Stimulated activated CD4-positive, alpha-beta T cell treated with anti-CD3 and anti-CD28 coated beads, TNF-alpha, amount 100 ng/mL, for 4 hours (primary cell): Measurements from ENCODE around the gene PDRG1.
"Not testable (repeated sequence)": the region's sequence is repeated elsewhere in the genome, so short reads cannot be mapped to it uniquely, and the experiment has no call there.

Source experiments
- DNase-seq, 3 experiments: peaks; one replicate each; pipeline ENCODE4 v3.0.0-alpha.2; 2020; ENCODE audit warnings: low read depth in 3 of 3

The PDRG1 gene

GRCh38 chr20:31926493-31926892 lies 25.4 kb downstream of the PDRG1 start:
- no peak for DNase-seq

- DNase-seq, result no peak
These were observed 26.2 kb downstream of the PDRG1 start for GRCh38 chr20:31925631-31926030.

- no peak for DNase-seq
These were observed 27.3 kb downstream of the PDRG1 start for GRCh38 chr20:31924561-31924960.

DNA sequence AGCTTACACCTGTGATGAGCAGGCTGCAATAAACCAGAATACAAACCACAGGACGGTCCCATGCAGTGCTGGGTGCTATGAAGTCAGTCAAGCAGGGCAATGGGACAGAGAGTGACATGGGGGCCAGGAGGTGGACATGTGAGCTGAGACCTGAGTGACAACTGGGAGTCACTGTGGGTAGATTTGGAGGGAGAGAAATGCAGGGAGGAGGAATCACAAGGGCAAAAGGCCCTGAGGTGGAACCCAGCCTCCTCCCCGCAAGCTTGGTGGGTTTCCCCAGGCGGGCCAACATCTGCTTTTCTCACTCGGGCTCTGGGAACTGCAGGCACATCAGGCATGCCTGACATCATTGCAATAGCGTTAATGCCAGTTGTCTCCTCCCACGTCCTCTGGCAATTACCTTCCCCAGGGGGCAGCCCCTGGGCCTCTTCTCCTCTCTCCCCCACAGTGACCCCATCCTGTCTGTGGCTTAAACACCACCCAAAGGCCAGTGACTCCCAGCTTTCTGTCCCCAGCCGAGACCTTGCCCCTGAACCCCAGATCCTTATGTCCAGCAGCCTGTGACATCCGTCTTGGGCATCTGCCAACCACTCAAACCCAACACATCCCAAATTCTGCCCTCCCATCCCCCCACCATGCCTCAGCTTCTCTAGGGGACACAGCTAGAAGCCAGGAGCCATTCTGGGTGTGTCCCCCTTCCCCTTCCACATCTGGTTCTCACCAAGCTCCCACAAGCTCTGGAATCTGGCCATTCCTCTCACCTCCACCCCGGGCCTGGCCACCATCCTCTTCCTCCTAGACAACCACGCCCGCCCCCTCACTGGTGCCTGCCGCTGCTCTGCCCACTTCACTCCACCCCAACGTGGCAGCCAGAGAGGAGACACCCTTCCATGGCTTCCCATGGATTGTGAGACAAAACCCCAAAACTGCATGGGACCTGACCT lies 28.2 kb downstream of the PDRG1 start:
- no peak for DNase-seq

GRCh38 chr20:31922588-31922987 lies 29.3 kb downstream of the PDRG1 start:
- no peak for DNase-seq

GRCh38 chr20:31922181-31922580 lies 29.7 kb downstream of the PDRG1 start:
- no peak for DNase-seq

GRCh38 chr20:31921480-31921879 lies 30.4 kb downstream of the PDRG1 start:
- not testable (repeated sequence) for DNase-seq

GRCh38 chr20:31920275-31920855 lies 31.5 kb downstream of the PDRG1 start:
- no peak for DNase-seq

DNA sequence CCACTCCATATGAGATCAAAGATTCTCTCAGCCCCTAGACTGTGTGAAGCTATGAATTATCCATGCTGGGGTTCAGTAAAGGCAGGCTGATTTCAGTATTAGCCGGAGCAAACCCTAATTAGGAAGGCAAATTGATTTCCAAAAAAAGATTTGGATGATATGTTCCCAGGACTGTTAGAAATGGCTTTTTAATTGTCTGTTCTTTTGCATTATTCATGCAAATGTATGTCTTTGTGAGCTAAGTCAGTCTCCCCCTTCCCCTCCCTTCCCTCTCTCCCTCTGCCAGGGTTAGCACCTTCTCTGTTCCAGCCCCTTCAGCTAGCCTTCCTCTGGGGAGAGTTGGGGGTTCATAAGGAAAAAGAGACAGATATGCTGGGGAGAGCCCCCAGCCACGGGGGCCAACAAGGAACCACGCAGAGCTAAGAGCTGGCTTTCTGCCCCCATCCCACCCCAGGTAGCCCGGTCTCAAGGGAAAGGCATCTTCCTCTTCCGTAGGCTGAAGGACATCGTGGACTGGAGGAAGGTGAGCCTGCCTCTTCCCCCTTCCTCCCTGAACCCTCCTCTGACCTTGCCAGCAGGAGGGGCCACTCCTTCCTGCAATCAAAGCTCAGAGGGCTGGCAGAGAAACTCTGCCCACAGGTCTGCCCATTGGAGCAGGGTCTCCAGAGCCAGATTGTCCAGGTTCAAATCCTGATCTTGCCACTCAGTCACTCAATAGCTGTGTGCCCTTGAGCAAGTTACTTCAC lies 32.3 kb downstream of the PDRG1 start:
- DNase-seq, result no peak

DNA sequence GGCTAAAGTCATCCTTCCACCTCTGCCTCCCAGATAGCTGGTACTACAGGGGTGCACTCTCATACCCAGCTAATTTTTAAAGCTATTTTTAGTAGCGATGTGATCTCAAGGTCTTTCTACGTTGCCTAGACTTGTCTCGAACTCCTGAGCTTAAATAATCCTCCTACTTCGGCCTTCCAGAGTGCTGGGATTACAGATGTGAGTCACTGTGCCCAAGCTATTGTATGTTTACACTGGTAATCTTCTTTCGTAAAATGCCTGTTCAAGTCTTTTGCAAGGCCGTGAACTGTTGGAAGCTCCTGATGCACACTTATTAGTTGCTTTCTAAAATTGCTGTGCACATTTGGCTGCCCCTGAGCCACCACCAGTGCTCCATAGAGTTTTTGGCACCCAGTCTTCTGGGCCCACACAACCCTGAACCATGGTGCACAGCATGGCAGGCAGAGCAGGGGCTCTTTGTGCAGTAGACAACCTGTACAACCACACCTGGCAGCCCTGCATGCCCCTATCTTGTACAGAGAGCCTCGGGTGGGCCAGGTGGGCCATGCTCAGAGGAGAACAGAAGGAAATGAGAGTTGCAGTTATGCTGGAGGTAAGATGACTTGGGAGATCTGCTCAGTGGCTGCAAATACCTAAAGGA lies 33.3 kb downstream of the PDRG1 start:
- no peak for DNase-seq

GRCh38 chr20:31917962-31918412 lies 33.9 kb downstream of the PDRG1 start:
- DNase-seq, result not testable (repeated sequence)

- DNase-seq, result no peak
These were observed 35.1 kb downstream of the PDRG1 start for GRCh38 chr20:31916708-31917107.

DNA sequence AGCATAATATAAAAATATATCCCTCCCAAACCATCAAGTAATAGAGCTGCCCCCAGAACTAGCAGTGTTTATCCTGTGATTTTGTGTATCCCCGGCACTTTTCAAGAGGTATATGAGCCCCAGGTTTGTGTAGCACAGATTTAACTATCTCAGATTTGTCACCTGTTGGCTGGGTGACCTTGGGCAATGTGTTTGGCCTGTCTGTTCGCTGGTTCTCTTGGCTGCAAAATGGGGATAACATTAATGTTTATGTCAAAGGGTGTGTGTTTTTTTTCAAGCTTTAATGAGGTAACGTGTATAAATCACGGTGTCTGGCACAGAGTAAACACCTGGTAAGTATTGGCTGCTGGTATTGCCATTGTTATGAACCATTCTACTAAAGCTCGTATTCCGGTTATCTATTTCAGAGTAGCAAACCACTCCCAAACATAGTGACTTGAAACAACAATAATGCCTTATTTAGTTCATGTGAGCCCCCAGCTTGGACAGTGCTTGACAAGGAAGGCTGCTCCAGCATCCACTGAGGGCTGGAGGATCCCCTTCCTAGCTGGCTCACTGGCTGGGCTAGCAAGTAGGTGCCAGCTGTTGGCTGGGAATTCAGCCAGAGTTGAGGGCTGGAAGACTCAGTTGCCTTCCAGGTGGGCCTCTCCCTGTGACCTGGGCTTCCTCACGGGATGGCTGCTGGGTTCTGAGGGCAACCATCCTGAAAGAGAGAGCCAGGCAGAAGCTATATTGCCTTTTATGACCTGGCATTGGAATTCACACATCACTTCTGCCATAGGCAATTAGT lies 36.2 kb downstream of the PDRG1 start:
- no peak for DNase-seq

DNA sequence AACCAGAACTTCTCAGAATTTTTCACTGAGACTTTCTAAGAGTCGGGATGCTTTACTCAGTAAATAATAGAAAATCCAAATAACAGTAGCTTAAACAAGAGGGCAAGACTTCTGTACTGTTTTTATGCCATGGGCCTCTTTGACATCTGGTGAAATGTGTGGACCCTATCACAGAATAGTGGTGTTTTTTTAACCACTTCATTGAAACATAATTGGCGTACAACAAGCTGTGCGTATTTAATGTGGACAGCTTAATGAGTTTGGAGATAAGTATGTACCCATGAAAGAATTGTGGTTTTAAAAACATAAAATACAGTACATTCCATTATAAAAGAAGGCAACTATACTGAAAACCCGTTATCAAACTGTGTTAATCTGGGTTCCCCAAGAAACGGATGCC lies 37.7 kb downstream of the PDRG1 start:
- DNase-seq, result no peak

GRCh38 chr20:31913431-31914157 lies 38.3 kb downstream of the PDRG1 start:
- no peak for DNase-seq

GRCh38 chr20:31910071-31910803 lies 41.6 kb downstream of the PDRG1 start:
- no peak for DNase-seq

DNA sequence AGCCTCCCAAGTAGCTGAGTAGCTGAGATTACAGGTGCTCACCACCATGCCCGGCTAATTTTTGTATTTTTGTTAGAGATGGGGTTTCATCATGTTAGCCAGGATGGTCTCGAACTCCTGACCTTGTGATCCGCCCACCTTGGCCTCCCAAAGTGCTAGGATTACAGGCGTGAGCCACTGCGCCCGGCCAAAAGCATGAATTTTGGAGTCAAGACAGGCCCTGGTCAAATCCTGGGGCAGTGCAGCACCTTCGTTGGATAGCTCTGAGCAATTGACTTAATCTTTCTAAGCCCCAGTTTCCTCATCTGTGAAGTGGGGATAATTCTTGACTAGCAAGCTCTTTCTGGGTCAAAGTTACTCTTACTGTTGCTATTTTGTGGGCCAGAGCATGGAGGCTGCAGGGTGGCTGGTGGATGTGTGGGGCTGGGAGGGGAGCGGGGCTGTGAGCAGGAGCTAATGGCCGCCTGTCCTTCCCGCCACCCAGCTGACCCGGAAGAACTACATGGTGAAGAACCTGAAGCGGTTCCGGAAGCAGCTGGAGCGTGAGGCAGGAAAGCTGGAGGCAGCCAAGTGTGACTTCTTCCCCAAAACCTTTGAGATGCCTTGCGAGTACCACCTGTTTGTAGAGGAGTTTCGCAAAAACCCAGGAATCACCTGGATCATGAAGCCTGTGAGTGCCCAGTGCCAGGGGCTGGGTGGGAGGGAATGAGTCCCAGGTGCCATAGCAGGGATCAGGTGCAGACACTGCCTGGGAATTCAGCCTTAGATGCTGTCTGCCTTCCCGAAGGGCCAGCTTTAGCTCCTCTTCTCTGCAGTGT lies 42.4 kb downstream of the PDRG1 start:
- no peak for DNase-seq

DNA sequence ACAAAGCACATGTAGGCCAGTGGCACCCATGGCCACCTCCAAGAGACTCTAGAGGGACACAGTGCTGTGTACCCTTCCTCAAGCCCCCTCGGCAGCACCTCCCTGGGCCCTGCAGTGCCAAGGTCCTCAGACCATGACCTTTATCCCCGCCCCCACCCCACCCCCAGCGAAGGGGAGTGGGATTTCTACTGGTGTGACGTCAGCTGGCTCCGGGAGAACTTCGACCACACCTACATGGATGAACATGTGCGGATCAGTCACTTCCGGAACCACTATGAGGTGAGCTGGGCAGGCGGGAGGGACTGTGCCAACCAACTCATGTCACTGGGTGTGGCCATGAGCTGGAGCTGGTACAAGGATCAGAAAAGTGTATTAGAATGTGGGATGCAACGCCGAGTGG lies 43.4 kb downstream of the PDRG1 start:
- DNase-seq, result no peak

- no peak for DNase-seq
These were observed 43.8 kb downstream of the PDRG1 start for GRCh38 chr20:31908016-31908415.
